Measurements from ENCODE around the gene FAM219B.

GRCh38 chr15:74882528-74882927, 24.1 kb downstream of the FAM219B start:
- TF ChIP-seq CTCF (IDR thresholded peaks at IDR 0.05): no peak
- no peak for TF ChIP-seq POLR2A (IDR thresholded peaks at IDR 0.05)
- no peak for TF ChIP-seq POLR2AphosphoS5 (IDR thresholded peaks at IDR 0.05)
- TF ChIP-seq EP300 (IDR thresholded peaks at IDR 0.05): no peak
